Kidney (tissue), 14 donors: ENCODE results near the gene ANKLE2. TPM values are rescaled to one million over a fixed set of nuclear protein-coding genes. Genes with fewer than 3 reads are reported as not detected.

Source experiments
- DNase-seq, 5 donors: peaks; one replicate each; pipeline ENCODE4 v3.0.0-alpha.2; 2013 to 2020
- FAIRE-seq: peaks from 2 replicates; lab custom pipeline; 2012; peaks lifted over from hg19 to GRCh38; lab: Jason Lieb, UNC
- H3K27ac ChIP-seq, 2 donors: one replicate each; pipeline ENCODE4 v1.7.0; 2013; ENCODE audit warnings: low read depth in 2 of 2, low read length in 2 of 2, inconsistent platforms in 1 of 2
- H3K27me3 ChIP-seq: one replicate; pipeline ENCODE4 v1.7.1; 2013; ENCODE audit warnings: low read length, inconsistent platforms; ENCODE audit not compliant: control insufficient read depth, insufficient read depth
- H3K36me3 ChIP-seq, 3 donors: one replicate each; pipeline versions ENCODE4 v1.7.0 to v1.7.1; 2013; ENCODE audit warnings: low read length in 3 of 3, control low read depth in 1 of 3, inconsistent platforms in 1 of 3; ENCODE audit not compliant: insufficient read depth in 3 of 3, control insufficient read depth in 2 of 3
- H3K4me1 ChIP-seq, 3 donors: one replicate each; pipeline versions ENCODE4 v1.7.0 to v1.7.1; 2013; ENCODE audit warnings: low read length in 3 of 3, inconsistent platforms in 1 of 3, low read depth in 1 of 3; ENCODE audit not compliant: control insufficient read depth in 2 of 3, insufficient read depth in 2 of 3
- H3K4me3 ChIP-seq, 3 donors: one replicate each; pipeline versions ENCODE4 v1.7.0 to v1.8.1; 2013; ENCODE audit warnings: low read length in 3 of 3, control low read depth in 1 of 3, inconsistent platforms in 1 of 3
- H3K9ac ChIP-seq, 3 donors: one replicate each; pipeline versions ENCODE4 v1.7.0 to v1.7.1; 2013; ENCODE audit warnings: low read length in 3 of 3, control low read depth in 1 of 3, inconsistent platforms in 1 of 3
- H3K9me3 ChIP-seq, 3 donors: one replicate each; pipeline versions ENCODE4 v1.7.0 to v1.7.1; 2013; ENCODE audit warnings: low read length in 3 of 3, control low read depth in 1 of 3, inconsistent platforms in 1 of 3; ENCODE audit not compliant: control insufficient read depth in 2 of 3, insufficient read depth in 1 of 3
- CTCF ChIP-seq: IDR thresholded peaks from 3 replicates; pipeline ENCODE4 v1.5.1; 2012; ENCODE audit warnings: mild to moderate bottlenecking, moderate library complexity, borderline replicate concordance; ENCODE audit not compliant: insufficient read depth; ENCODE audit errors: extremely low read depth
- intact Hi-C: fragments of 100-400 bp; cut with DNase I; formaldehyde crosslinking; loops from one replicate; pipeline ENCODE4 v1.11.1; 2022
- polyA plus RNA-seq: library from polyadenylated mRNA; stranded (reverse); fragments of 350-450 nt; fragmentation: Illumina TruSeq; extraction: RNeasy Lipid Tissue Mini Kit (QIAGEN cat#74804); gene quantifications from one replicate; pipeline ENCODE4 v1.2.3, GENCODE V29; 2014; ENCODE audit warnings: low read depth, low replicate concordance; ENCODE audit not compliant: insufficient read depth
- total RNA-seq: library from RNA; stranded (reverse); fragmentation: NEBNext Ultra II Directional; extraction: Animal tissue kit (Norgen Biotek cat#: 25700); gene quantifications from one replicate; pipeline ENCODE4 v1.2.1, GENCODE V29; 2021
- donor health status: control.
- donor health status: control.
- donor health status: control.
- donor health status: control.
- donor health status: control.
- donor health status: DM: yes; HTN: yes; CAD: no.
- donor health status: Normal renal cell carcinoma (clear cell type).

ANKLE2 gene
- total and polyA plus RNA-seq, 2 donors from 2014 or later = 14.6 to 57.3 TPM

DNA sequence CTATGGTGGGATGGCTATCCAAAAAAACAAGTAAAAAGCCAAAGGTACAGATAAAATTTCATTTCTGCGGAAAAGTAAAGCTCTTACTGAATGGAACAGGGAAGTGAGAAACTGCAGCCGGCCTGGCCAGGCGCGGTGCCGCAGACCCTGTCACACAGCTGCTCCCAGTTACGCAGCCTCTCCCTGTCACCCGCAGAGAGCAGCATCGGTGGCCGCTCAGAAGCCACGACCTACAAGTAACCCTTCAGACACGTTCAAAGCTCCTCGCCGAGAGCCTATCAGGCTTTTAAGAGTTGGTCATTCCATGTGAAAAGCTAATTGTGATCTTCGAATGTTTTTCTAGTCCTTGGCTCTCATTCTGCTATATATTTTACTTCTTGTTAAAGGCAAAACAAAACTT lies 11.0 kb upstream of the ANKLE2 start:
- no peak overlapping the region for H3K9ac ChIP-seq
- no peaks in the 10 kb centered on the region for H3K27me3 ChIP-seq
- FAIRE-seq (no peak), DNase-seq (peak in 4 of 5 donors; percentile 28 to 91 (median 56))
- no peaks in the 10 kb centered on the region for H3K9me3 ChIP-seq
- H3K4me3 ChIP-seq = no peak overlapping the region
- intact Hi-C loops = no loop called here
- H3K27ac ChIP-seq = no peak overlapping the region
- peaks cover 0 to 40% (median 28%) of the 10 kb centered on the region in 3 donors for H3K36me3 ChIP-seq
- no peak for TF ChIP-seq CTCF
- peaks cover 0 to 2% (median 0%) of the 10 kb centered on the region in 3 donors for H3K4me1 ChIP-seq

GRCh38 chr12:132771126-132771838 lies 9.7 kb upstream of the ANKLE2 start:
- peaks cover 0 to 40% (median 21%) of the 10 kb centered on the region in 3 donors for H3K36me3 ChIP-seq
- peaks cover 0 to 7% (median 0%) of the 10 kb centered on the region in 3 donors for H3K4me1 ChIP-seq
- FAIRE-seq (no peak), DNase-seq (no peak)
- no peak overlapping the region for H3K4me3 ChIP-seq
- no peaks in the 10 kb centered on the region for H3K9me3 ChIP-seq
- no peak overlapping the region for H3K27ac ChIP-seq
- H3K27me3 ChIP-seq = no peaks in the 10 kb centered on the region
- no peak for TF ChIP-seq CTCF
- H3K9ac ChIP-seq = no peak overlapping the region
- intact Hi-C loops = no loop called here

DNA sequence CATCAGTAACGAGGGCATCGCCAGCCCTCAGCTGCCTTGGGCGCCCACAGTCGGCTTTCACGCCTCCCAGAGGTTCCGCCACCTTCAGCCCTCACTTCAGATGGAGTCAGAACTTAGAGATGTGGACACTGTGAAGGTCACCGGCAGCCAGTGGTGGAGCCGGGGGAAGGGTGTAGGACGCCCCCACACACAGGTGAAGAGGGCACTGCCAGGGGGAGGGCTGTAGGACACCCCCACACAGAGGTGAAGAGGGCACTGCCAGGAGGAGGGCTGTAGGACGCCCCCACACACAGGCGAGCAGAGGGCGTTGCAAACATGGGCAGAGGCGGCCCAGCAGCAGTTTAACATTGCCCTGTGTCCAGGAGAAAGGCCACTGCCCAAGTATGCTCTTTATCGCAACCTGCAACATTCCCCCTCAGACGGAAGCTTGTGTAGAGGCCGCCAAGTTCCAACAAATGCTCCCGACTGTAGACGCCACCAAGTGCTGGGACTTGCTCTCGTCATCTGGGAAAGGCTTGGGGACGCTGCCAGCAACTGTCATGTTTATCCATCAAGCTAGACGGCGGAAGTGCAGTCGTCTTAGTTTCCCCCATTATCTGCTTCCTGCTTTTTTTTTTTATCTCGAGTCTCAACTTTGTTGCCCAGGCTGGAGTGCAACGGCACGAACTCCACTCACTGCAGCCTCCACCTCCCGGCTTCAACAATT lies 4.9 kb upstream of the ANKLE2 start:
- TF ChIP-seq CTCF = no peak
- Histone ChIP-seq H3K27me3 (no peaks in the 10 kb centered on the region), H3K4me3 (no peak overlapping the region), H3K9ac (no peak overlapping the region), H3K4me1 (peaks cover 0 to 7% (median 0%) of the 10 kb centered on the region in 3 donors), H3K9me3 (no peaks in the 10 kb centered on the region), H3K27ac (no peak overlapping the region), H3K36me3 (peaks cover 0 to 8% (median 5%) of the 10 kb centered on the region in 3 donors)
- intact Hi-C loops = no loop called here
- peak; percentile 14 to 70 (median 44) for DNase-seq
- no peak for FAIRE-seq
